Neural cell (in vitro differentiated cells): Measurements from ENCODE around the gene IL18BP. TPM values are rescaled to one million over a fixed set of nuclear protein-coding genes. Genes with fewer than 3 reads are reported as not detected.

ENCODE experiments used
- polyA plus RNA-seq: library from polyadenylated mRNA; depleted of rRNA; stranded (reverse); fragments of >200 nt; gene quantifications from 2 replicates; pipeline ENCODE4 v1.2.3, GENCODE V29; 2014
- small RNA-seq, 3 experiments: library from RNA; depleted of rRNA; stranded (forward); fragments of <200 nt; gene quantifications; one replicate each; pipeline ENCODE3, GENCODE V24; 2012

The IL18BP gene
- polyA plus RNA-seq, 1 donor from 2014 or later: 3.1 TPM

Small RNA genes within 50 kb of the gene (small RNA-seq; reads per million reads assigned to genes)
- gene RNU6-72P: 0 reads per million in 3 experiments

Other genes starting within 250 kb of the IL18BP start
- gene DEFB108B, start 165.7 kb upstream of the IL18BP start, polyA plus RNA-seq: not detected in 2 replicates
- not detected in 2 replicates for gene DEFB131B, start 120.5 kb upstream of the IL18BP start, polyA plus RNA-seq
- gene XNDC1N, start 70.3 kb upstream of the IL18BP start, polyA plus RNA-seq: 4.4 and 6.3 TPM in 2 replicates
- gene RNF121, start 69.9 kb upstream of the IL18BP start, polyA plus RNA-seq: 19.2 and 21.2 TPM in 2 replicates
- gene NUMA1, start 81.6 kb downstream of the IL18BP start, polyA plus RNA-seq: 116 and 157 TPM in 2 replicates
- 20.8 and 21.3 TPM in 2 replicates for gene LRRC51, start 81.9 kb downstream of the IL18BP start, polyA plus RNA-seq
- gene LAMTOR1, start 104.4 kb downstream of the IL18BP start, polyA plus RNA-seq: 100 and 108 TPM in 2 replicates
- gene TOMT, start 107.0 kb downstream of the IL18BP start, polyA plus RNA-seq: 0.52 and 0.76 TPM in 2 replicates
- gene ANAPC15, start 113.8 kb downstream of the IL18BP start, polyA plus RNA-seq: 52.8 and 64.6 TPM in 2 replicates
- not detected in 2 replicates for gene FOLR3, start 136.8 kb downstream of the IL18BP start, polyA plus RNA-seq
- gene FOLR1, start 193.2 kb downstream of the IL18BP start, polyA plus RNA-seq: not detected in 2 replicates
- gene FOLR2, start 217.9 kb downstream of the IL18BP start, polyA plus RNA-seq: not detected in 2 replicates
- gene INPPL1, start 225.9 kb downstream of the IL18BP start, polyA plus RNA-seq: 1.5 and 2.0 TPM in 2 replicates
- gene PHOX2A, start 245.3 kb downstream of the IL18BP start, polyA plus RNA-seq: not detected in 2 replicates